Measurements from ENCODE around the gene FOXO4. TPM values are rescaled to one million over a fixed set of nuclear protein-coding genes. Genes with fewer than 3 reads are reported as not detected.

FOXO4 gene
- total RNA-seq, 2 donors from 2014 or later: 10.9 to 16.5 TPM

GRCh38 chrX:71057848-71058530 lies 37.7 kb upstream of the FOXO4 start:
- Histone ChIP-seq H3K4me1 (no peaks in the 10 kb centered on the region), H3K9me3 (no peaks in the 10 kb centered on the region), H3K36me3 (replicated peaks in 1 of 2; ENCODE audit: insufficient read depth in 1 of 2, low read depth in 2 of 2) (peaks cover 0 to 2% of the 10 kb centered on the region in 2 donors), H3K4me3 (no peak overlapping the region), H3K27ac (no peak overlapping the region), H3K27me3 (no peaks in the 10 kb centered on the region)
- WGBS, 2 donors: 89 to 96% methylated on average over 3 of the region's 3 CpGs
- DNase-seq (no peak), ATAC-seq (no peak)
- intact Hi-C loops (cut with DNase I): no loop called here
- TF ChIP-seq, protein P1, sequence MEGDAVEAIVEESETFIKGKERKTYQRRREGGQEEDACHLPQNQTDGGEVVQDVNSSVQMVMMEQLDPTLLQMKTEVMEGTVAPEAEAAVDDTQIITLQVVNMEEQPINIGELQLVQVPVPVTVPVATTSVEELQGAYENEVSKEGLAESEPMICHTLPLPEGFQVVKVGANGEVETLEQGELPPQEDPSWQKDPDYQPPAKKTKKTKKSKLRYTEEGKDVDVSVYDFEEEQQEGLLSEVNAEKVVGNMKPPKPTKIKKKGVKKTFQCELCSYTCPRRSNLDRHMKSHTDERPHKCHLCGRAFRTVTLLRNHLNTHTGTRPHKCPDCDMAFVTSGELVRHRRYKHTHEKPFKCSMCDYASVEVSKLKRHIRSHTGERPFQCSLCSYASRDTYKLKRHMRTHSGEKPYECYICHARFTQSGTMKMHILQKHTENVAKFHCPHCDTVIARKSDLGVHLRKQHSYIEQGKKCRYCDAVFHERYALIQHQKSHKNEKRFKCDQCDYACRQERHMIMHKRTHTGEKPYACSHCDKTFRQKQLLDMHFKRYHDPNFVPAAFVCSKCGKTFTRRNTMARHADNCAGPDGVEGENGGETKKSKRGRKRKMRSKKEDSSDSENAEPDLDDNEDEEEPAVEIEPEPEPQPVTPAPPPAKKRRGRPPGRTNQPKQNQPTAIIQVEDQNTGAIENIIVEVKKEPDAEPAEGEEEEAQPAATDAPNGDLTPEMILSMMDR (IDR thresholded peaks at IDR 0.05): no peak
- no peak for TF ChIP-seq POLR2A (IDR thresholded peaks at IDR 0.05)

DNA sequence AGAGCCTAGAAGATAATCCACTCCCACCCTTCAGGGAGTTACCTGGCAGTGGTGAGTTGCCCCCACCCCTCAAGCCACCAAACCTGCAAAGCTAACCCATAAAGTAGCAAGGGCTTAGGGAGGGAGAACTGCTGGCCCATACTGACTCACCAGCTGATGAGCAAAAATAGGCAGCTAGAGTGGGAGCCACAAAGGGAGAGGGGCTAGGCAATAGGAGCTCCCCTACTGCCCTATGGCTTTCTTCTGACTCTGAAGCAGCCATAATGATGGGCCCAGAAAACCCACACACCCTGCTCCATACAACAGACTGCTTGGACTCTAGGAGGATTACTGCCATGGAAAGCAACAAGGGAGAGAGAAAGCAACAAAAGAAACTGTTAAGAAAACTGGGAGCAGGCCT lies 35.5 kb upstream of the FOXO4 start:
- no peaks in the 10 kb centered on the region for H3K4me1 ChIP-seq

GRCh38 chrX:71067089-71067488 lies 28.6 kb upstream of the FOXO4 start:
- Histone ChIP-seq H3K36me3 (replicated peaks in 1 of 2; ENCODE audit: insufficient read depth in 1 of 2, low read depth in 2 of 2) (no peaks in the 10 kb centered on the region), H3K27ac (peak overlapping the region in 2 of 4 donors; percentile 78 to 89), H3K9me3 (no peaks in the 10 kb centered on the region), H3K27me3 (no peaks in the 10 kb centered on the region), H3K4me1 (peaks cover 8% of the 10 kb centered on the region), H3K4me3 (no peak overlapping the region)
- intact Hi-C loops (cut with DNase I): loop anchor here (10.0 kb wide), 1 partner anchor 62 kb away; no protein-coding TSS in a partner anchor
- no peak for ATAC-seq
- TF ChIP-seq POLR2A (IDR thresholded peaks at IDR 0.05): no peak
- TF ChIP-seq, protein P1 (IDR thresholded peaks at IDR 0.05): no peak
- WGBS, 2 donors: 6 to 18% methylated on average over 2 of the region's 2 CpGs
- no peak for DNase-seq

More for the DNA sequence above, 35.5 kb upstream of the FOXO4 start:
- ATAC-seq (no peak), DNase-seq (no peak)
- peaks cover 0 to 2% of the 10 kb centered on the region in 2 donors for H3K36me3 ChIP-seq (replicated peaks in 1 of 2; ENCODE audit: insufficient read depth in 1 of 2, low read depth in 2 of 2)
- intact Hi-C loops (cut with DNase I): loop anchor here (10.0 kb wide), 1 partner anchor 55 kb away; no protein-coding TSS in a partner anchor
- no peak for TF ChIP-seq POLR2A (IDR thresholded peaks at IDR 0.05)
- TF ChIP-seq, protein P1 (IDR thresholded peaks at IDR 0.05): no peak
- H3K27ac ChIP-seq: no peak overlapping the region
- no peaks in the 10 kb centered on the region for H3K27me3 ChIP-seq
- no peak overlapping the region for H3K4me3 ChIP-seq
- H3K9me3 ChIP-seq: no peaks in the 10 kb centered on the region

- WGBS, 2 donors: 0% methylated on average over 9 to 10 of the region's 10 CpGs
- H3K4me3 ChIP-seq: peak overlapping the region; percentile 41 to 60
- ATAC-seq: peak; percentile 0
- no peaks in the 10 kb centered on the region for H3K27me3 ChIP-seq
- peaks cover 8% of the 10 kb centered on the region for H3K4me1 ChIP-seq
- H3K27ac ChIP-seq: peak overlapping the region in 3 of 4 donors; percentile 52 to 89 (median 78)
- no peak for TF ChIP-seq POLR2A (IDR thresholded peaks at IDR 0.05)
- TF ChIP-seq, protein P1 (IDR thresholded peaks at IDR 0.05): no peak
- intact Hi-C loops (cut with DNase I): loop anchor here (10.0 kb wide), 1 partner anchor 63 kb away; no protein-coding TSS in a partner anchor
- H3K36me3 ChIP-seq (replicated peaks in 1 of 2; ENCODE audit: insufficient read depth in 1 of 2, low read depth in 2 of 2): no peaks in the 10 kb centered on the region
- DNase-seq: no peak
- H3K9me3 ChIP-seq: no peaks in the 10 kb centered on the region
Measured at GRCh38 chrX:71067712-71068043, 28.0 kb upstream of the FOXO4 start.
